HG03442 (cell line): ENCODE data around the gene CAMTA1.

Experiments used
- ATAC-seq: cut with Tn5 transposase; IDR thresholded peaks from one replicate; pipeline ENCODE4 v1.9.1; 2021; ENCODE audit warnings: mild to moderate bottlenecking, moderate library complexity; ENCODE audit not compliant: unreplicated experiment

CAMTA1 gene

DNA sequence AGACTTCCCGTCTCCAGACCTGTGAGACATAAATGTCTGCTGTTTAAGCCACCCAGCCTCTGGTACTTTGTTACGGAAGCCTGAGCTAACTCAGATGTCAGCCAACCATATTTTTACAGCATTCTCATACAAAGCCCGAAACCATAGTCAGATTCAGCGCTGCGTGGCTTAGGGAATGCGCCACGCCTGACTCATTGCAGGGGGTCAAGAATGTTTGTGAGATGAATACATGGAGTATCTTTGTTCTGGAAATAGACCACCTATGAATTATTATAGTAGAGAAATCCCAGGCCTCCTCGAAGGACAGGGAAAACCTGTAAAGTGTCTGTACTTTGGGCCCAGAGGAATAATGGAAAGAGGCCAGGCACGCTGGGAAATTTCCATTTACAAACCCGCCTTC is 434.8 kb downstream of the CAMTA1 start:
- ATAC-seq, result no peak

DNA sequence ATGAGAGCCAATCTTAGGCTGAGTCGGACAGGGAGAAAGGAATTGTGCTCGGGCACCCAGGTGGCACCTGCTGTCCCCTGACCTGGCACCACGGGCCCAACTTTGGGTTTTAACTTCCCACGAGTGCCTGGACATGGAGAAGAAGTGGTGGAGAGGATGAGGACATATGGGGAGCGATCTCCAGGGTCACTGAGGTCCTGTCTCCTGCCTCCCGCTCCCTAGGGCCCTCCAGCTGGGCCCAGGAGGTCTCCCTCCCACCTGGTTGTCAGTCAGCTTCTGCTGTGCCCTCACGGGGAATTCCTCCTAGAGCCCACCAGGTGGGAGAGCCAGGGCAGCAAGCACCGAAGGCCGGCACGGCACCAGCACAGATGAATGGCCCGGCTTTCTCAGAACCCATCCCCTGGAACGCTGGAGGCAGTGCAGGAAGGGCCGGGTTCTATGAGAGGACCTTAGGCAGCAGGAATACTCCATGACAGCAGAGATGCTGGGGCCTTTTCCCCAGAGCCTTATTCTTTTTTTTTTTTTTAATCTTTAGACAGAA is 435.5 kb downstream of the CAMTA1 start:
- ATAC-seq, result no peak

DNA sequence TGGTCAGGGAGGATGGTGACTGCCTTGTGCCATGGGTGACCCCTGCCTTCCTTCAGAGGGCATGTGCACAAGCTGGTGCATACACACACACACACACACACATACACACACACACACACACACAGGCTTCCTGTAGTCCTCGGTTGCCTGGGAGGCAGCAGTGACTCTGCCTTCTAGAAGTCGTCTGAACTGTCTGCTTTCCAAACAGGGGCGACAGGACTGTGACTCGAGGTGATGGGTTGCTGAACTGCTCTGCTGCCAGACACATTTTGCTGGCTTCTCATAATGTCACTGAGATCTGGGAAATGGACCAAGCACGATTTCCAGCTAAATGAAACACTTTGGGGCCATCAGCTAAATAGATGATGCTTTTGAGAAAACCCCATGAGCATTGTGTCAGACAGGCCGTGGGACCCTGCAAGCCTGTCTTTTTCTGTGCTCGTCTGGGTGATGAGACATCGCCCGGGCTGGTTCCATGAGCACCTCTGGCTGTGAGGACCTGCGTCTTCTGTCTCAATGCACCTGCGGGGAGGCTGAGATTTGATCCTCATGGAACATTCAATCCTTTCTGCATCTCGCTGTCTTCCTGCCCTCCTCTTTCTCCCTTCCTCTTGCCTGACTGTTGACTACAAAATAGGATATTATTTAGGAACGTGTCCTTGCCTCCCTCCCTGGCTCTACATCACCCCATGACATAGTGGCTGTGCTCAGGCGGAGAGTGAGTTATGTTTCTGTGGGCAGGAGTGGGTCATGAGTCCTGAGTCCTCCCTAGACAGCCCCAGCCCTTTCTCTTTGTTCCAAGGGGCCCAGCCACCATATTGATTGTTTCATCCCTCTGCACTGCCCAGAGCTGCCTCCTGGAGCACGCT is 436.8 kb downstream of the CAMTA1 start:
- ATAC-seq, result no peak

DNA sequence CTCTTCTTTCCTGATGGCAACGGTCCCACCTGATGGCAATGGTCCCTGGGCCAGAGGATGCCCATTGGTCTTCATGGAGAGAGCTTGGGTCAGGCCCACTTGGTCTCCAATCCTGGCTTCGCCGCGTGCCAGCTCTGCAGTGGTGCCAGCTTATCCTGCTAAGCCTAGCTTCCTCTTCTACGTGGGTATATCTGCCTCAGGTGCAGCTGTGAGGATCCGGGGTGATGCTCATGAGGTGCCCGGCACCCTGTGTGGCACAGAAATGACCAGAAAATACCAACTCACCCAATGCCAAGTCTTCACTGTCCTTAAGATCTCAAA is 437.4 kb downstream of the CAMTA1 start:
- ATAC-seq, result no peak

DNA sequence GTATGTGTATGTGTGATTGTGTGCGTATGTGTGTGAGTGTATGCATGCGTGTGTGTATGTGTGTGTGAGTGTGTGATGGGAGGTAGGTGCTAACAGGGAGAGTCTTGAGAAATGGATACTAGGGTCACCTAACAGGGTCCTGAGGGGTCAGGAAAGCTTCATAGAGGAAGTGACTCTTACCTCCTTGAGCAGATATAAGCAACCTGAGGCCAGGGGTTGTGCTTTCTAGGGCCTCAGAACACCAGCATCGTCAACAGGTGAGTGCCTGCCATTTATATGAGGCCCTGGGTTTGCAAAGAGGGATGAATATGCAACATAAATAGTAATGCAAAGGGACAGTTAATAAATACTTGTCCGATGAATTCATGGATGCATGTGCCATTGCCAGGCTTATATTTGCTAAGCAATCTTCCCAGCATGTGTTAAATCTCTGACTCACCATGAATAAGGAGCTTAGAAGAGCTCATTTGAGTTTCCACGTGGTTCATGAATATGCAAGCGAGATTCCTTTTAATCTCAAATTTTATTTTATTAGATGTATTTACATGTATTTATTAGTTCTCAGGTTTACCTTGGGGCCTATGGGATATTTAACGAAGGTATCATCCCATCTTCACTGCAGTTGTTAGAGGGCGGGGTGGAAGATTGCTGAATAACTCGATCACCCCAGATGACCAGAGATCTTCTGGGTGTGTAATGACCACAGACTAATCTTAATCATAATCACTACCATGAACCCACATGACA is 438.3 kb downstream of the CAMTA1 start:
- ATAC-seq, result no peak

DNA sequence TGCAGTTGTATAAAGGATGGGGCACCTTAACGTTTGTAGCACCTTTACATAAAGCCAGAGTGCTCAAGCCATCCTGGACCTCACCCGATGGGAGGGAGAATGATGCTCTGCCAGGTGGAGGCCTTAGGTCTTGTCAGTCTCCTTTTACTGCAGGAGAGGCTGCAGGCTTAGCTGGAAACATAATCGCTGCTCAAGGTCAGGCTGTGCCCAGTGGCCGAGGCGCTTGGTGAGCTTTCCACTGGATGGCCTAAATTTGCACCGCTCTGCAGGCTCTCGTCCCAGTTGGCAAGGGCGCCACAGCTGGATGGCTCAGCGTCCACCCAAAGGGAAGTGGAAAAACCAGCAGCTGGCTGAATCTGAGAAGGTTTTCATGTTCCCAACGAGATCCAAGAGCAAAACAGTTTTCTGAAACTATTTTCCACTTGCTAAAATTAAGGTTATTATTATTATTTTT is 438.9 kb downstream of the CAMTA1 start:
- no peak for ATAC-seq

DNA sequence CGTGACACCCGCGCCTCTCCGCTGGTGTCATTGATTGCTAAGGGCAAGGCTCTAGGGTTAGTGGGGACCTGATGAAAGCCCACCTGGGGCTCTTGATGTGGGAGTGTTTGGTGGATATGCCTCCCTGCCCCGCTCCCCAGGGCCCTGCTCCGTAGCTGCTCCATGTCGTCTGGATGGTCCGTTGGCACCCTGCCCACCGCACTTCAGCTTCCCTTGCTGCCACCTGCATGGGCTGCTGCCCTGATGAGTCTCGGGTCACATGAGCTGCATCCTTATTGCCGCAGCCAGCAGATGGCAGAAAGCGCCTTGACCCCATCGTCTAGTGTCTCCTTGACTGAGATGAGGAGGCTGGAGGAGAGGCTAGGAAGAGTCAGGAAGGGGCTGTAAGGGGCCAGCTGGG is 439.4 kb downstream of the CAMTA1 start:
- ATAC-seq, result no peak

DNA sequence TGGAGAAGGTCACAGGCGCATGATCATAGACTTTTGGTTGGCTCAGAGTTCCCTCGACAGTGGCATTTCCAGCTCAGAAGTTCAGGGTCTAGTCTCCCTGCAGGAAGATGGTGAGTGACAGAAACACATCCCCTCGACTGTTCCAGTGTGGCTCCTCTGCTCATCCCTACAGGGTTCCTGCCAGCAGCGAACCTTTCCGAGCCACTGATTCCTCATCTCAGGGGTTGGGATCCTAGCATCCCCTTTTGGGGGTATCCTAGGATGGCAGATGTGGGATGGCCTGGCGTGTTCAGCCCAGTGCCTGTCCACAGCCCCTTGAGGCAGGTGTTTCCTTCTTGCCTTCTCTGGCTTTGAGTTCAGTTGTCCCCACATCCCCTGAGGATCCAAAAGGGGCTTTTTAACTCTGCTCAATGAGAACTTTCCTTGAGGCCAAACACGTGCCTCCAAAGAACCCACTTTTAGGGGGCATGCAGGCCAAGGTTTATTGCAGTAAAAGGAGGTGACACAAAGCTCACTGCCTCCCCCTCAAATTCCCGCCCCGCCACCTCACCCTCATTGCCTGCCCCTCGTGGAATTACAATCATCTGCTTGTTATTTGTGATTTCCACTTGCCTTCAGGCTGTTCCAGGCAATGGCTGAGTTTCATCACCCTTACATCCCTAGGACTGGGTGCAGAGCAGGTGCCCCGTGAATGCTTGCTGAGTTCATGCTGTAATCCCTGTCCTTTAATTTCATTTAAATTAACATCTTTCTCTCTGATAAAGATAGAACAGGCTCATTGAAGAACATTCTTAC is 440.7 kb downstream of the CAMTA1 start:
- no peak for ATAC-seq

DNA sequence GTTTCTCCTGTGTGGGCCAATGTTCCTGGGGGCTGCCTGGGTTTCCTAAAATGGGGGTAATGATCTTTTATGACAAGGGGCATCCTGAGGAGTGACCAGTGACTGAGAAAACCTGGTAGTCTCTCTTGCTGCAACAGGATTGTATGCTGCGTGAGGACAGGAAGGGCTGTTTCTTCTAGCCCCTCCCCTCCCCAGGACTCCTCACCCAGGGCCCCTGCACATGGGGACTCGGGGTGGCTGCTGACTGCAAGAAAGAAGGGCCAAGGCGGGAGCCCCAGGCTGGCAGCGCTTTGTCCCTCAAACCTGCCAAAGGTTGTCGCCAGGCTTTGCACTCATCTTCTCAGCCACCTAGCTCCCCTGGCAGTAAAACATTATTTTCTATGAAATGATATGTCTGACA is 442.4 kb downstream of the CAMTA1 start:
- no peak for ATAC-seq

DNA sequence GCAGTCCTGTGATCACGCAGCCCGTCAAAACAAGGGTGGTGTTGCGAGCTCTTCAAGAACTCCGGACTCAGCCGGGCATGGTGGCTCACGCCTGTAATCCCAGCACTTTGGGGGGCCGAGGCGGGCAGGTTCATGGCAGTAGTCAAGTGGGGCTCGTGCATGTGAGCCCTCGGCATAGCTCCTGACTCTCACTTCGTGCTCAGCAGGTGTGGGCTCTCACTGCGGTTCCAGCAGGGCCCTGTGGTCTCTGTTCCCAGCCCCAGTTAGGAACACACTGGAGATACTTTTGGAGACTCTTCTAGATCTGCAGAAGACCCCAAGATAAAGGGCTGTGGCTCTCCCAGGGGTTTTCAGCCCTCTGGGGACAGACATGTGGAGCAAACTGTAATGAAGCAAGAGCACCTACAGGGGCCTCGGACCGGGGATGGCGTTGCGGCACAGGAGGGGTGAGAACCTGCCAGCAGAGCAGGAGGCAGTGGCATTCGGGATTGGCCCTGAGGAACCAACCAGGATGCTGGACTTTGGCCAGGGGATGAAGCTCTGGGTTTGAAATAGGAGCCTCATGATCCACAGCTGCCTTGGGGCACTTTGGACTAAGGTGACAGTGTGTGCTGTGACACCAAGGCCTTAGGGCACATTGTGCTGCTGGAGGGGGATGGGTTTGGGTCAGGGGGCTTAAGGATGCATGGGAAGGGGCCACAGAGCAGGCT is 443.2 kb downstream of the CAMTA1 start:
- ATAC-seq, result no peak

DNA sequence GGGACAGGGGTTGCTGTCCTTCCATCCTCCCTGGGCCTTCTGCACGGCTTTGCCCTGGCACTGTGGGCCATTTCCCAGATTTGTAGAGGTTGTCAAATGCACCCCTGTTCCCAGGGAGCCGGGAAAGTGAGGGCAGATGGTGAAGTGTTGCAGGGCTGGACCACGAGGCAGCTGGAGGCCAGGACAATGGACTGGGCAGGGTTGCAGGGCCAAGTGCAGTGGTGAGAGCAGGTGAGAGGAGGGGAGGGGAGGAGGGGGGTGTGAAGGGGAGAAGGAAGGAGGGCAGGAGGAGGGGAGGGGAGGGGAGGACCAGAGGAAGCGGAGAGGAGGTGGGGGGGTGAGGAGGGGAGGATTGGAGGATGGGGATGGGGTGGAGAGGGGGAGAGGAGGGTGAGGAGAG is 443.9 kb downstream of the CAMTA1 start:
- no peak for ATAC-seq

DNA sequence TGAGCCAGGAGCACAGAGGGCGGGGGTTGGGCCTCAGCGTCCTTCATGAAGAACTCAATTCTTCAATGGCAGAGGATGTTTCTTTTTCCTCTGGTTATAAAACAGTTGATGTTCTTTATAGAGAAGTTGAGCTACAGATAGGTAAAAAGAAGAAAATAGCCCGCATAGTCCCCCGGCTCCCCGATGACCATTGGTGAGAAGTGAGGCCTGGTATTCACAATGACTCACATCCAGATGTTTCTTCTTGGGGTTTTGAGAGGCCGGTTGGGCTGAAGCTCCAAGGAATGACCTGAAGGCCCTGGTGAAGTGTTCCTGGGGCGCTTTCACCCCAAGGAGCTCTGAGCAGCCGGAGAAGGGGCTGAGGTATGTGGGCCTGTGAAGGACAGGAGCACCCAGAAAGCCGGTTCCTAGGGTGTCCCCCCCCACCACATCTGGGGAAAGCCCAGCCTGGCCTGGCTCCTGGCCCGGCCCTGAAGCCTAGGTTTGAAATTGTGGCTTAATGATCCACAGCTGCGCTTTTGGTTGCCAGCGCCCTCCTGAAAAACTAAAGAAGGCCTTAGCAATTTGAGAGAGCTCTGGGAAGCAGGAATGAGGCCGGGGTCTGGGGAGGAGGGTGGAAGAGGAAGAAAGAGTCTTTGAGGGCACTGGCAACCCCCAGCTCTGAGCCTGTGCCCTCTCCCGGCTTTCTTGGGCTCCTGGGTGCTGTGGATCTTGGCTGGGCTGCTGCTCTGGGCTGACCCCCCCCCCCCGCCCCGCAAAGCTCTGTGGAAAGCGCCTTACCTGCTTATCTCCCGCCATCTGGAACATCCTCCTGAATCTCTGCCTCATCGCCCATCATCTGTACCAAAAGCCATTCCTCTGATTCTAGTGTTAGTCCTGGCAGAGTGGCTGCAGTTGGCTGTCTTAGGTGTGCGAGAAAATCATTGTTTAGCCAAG is 444.7 kb downstream of the CAMTA1 start:
- no peak for ATAC-seq

DNA sequence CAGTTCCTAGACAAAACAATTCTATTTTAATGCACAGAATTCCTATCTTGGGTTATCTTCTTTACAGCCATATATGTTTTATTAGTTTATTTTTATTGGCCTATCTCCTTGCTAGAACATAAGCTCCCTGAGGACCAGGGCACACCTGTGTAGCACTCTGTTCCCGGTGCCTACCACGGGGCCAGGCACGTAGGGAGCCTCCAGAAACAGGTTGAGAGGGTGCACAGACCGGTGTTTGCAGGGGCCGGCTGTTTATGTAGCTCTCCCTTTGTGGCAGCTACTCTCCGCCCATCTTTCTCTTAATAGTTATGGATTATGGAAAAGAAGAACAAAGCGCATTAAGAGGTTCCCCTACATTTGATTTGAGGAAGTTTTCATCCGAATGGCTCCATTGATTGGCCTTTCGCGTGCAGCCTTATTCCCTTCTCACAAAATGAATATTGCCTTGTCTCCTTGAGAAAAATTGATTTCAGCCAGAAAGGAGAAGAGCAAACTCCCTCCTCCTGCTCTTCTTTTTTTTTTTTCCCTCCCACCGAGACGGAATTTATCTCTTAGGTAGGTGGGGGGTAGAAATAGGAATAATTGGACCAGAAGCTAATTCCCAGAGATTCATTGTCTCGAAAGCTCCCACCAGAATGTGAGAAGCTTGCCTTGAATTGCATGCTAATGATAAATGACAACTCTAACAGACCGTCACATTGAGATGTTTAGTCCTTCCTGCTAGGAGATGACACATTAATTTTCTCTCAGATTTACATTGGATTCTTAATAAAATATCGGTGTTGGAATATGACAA is 447.4 kb downstream of the CAMTA1 start:
- no peak for ATAC-seq

DNA sequence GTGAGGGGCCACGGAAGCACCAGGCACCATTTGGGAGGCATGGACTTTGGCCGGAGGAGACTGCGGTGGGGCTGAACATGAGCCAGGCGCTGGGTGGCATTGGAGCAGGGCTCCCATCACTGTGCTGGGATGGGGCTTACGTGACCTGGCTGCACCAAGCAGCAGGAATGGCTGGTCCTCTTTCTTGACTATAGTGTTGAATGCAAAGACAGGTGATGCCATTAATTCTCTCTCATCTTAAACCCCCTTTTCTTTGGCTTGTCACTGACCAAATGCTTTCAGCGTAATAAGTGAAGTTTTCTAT is 447.9 kb downstream of the CAMTA1 start:
- ATAC-seq, result no peak

DNA sequence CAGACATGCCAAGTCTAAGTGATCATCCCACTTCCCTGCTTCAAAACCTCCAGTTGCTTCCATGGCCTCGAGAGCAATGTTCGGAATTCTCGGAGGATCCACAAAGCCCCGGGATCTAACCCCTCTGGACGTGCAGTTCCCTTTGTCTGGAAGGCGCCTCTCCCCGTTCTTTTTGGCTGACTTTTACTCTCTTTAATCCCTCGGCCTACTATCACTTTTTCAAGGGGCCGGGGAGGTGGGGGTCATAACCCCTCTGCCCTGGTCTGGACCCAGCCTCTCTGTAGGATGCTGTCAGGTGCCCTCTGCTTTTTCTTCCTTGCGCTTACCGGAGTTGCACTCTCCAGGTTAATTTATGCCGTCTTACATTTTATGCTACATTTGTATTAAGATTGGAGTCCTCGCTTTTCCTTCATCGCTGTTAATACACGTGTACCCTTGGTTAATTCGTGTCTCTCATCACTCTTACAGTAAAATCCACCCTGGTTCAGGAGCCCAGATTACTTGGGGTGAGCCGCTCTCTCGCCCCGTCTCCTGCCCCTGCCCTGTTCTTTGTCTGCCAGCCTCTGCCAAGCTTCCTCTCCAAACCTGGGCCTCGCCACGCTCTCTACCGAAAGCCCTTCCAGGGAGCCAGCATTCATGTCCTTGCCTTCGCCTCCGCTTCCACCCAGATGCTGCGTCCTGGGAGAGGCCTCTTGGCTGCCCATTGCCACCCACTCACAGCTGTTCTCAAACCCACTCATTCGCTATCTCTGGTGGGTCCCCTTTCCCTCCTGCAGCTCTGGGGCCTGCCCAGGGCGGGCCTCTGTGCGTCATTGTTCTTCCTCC is 448.6 kb downstream of the CAMTA1 start:
- ATAC-seq, result no peak

DNA sequence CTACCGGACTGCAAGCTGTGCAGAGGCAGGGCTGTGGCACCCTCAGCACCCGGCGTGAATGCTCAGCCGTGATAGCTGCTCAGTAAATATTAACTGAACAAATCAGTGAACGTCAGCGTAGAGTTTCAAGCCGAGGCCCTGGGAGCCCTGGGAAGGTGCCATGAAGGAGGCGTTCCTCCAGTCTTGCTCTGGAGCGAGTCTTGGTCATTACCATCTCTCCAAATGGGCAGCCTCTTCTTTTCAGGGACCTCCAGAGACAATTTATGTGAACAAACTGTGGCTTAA is 449.2 kb downstream of the CAMTA1 start:
- ATAC-seq, result no peak

DNA sequence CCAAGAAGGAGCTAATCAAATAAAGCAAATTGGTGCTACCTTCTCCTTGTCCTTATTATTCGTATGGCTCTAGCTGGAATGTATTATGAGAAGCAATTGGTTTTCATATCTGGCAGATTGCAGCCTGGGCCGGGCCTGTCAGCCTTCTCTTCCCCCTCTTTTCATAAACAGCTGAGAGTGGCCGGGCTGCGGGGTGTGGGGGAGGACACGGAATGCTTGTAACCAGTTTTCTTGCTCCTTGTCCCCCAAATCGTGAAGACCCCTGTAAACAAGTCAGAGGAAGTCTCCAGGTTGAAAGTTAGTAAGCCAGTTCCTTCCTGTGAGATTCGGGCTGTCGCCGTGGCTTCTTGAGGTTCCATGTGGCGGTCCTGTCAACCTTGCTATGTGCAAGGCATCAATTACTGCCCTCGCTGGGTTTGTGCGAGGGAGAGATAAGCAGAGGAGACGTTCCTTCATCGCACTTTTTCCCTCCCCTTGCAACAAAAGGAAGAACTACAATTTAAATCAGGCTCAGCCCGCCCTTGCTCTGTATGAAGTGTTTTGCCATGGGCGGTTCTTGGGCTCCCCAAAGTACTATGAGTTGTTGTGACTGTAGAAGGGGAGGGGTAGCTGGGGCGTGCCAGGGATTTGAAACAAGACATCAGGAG is 450.7 kb downstream of the CAMTA1 start:
- no peak for ATAC-seq
